GM12891 (cell line): ENCODE measurements around the gene TGFBRAP1.

Source experiments
- DNase-seq: peaks from one replicate; pipeline ENCODE4 v3.0.0; 2011; ENCODE audit warnings: low spot score; ENCODE audit not compliant: insufficient read length
- FAIRE-seq: peaks from 2 replicates; lab custom pipeline; 2011; peaks lifted over from hg19 to GRCh38; lab: Jason Lieb, UNC
- PAX5 ChIP-seq: IDR thresholded peaks from 2 replicates; pipeline ENCODE4 v1.6.1; 2011; ENCODE audit warnings: low read length, moderate library complexity, mild to moderate bottlenecking; ENCODE audit not compliant: insufficient read depth, severe bottlenecking
- POLR2A ChIP-seq: IDR thresholded peaks from 2 replicates; pipeline ENCODE4 v1.6.1; 2011; ENCODE audit warnings: low read depth, low read length, control low read depth
- POLR2AphosphoS5 ChIP-seq: IDR thresholded peaks from 2 replicates; pipeline ENCODE4 v1.6.1; 2011; ENCODE audit warnings: low read depth, low read length, control low read depth
- POU2F2 ChIP-seq: IDR thresholded peaks from 2 replicates; pipeline ENCODE4 v1.6.1; 2011; ENCODE audit warnings: low read depth, mild to moderate bottlenecking, control low read depth, low read length, moderate library complexity
- SPI1 ChIP-seq: IDR thresholded peaks from 2 replicates; pipeline ENCODE4 v1.6.1; 2011; ENCODE audit warnings: low read depth, low read length, control low read depth
- TAF1 ChIP-seq: IDR thresholded peaks from 2 replicates; pipeline ENCODE4 v1.6.1; 2011; ENCODE audit warnings: low read depth, low read length, control low read depth

The TGFBRAP1 gene

DNA sequence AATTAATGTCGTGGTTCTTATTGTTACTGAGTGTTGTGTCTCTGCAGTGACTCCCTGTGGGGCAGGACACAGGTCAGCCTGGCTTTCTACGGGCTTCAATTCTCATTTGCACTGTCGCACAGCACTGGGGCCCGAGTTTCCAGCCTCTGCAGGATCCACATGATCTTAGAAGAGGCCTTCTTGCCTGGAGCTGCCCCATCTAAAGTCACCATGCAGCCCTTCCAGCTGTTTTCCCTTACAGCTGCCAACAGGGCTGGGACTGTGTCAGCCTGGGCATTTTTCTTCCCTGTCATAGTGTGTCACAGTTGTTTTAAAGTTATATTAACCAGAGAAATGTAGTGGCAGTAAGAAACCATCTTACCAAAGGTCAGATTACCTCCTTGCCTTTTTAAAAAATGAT, 42.3 kb upstream of the TGFBRAP1 start:
- TF ChIP-seq SPI1 (no peak), POLR2AphosphoS5 (no peak), PAX5 (no peak), TAF1 (no peak), POLR2A (no peak), POU2F2 (no peak)
- FAIRE-seq (no peak), DNase-seq (no peak)

DNA sequence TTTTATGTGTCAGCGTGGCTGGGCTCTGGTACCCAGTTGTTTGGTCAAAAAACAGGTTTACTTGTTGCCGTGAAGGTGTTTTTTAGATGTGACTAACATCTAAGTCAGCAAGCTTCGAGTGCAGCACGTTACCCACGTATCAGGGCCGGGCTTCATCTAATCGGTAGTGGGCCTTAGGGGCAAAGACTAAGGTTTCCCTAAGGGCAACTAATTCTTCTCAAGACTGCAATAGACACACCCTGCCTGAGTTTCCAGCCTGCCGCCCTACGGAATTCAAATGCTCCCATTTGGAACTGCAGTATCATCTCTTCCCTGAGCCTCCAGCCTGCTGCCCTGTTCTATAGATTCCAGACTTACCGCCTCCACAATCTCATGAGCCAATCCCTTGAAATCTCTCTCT, 41.6 kb upstream of the TGFBRAP1 start:
- TF ChIP-seq POLR2AphosphoS5 (no peak), PAX5 (no peak), POLR2A (no peak), TAF1 (no peak), SPI1 (no peak), POU2F2 (no peak)
- no peak for FAIRE-seq

DNA sequence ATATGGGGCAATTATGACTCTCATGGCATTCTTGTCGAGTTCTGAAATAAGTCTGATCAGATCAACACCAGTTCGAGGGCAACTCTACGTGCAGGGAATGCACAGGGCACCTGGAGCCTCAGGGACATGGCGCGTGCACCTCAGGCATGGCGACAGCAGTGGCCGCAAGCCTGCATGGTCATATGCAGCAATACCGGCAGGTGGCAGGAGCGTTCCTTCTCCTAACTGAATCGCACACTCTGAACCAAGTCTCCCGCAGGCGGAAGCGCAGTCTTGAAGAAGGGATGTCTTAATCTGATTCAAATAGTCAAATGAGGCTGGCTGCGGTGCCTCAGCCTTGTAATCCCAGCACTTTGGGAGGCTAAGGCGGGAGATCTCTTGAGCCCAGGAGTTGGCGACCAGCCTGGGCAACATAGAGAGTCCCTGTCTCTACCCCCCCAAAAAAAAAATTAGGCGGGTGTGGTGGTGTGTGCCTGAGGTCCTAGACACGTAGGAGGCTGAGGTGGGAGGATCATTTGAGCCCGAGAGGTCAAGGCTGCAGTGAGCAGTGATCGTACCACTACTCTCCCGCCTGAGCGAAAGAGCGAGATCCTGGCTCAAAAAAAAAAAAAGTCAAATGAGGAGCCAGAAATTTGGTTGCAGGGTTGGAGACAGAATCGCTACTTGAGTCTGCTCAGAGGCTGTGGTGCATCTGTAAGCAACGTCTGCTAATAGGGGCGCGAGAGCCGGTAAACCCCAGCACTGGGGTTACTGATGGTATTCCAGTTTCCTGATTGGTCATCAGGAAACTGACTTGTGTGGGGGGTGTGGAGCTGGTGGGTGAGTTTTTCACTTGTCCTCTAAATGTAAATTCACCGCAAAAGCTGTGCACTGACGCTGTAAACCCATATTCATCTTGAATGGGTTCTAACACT, 40.5 kb upstream of the TGFBRAP1 start:
- TF ChIP-seq SPI1 (peak; percentile 34; the same call in 1 of the 2 replicates), TAF1 (no peak), POU2F2 (no peak), POLR2A (no peak)
- DNase-seq (peak; percentile 40), FAIRE-seq (peak; percentile 99)

More for the DNA sequence above, 41.6 kb upstream of the TGFBRAP1 start:
- no peak for DNase-seq

DNA sequence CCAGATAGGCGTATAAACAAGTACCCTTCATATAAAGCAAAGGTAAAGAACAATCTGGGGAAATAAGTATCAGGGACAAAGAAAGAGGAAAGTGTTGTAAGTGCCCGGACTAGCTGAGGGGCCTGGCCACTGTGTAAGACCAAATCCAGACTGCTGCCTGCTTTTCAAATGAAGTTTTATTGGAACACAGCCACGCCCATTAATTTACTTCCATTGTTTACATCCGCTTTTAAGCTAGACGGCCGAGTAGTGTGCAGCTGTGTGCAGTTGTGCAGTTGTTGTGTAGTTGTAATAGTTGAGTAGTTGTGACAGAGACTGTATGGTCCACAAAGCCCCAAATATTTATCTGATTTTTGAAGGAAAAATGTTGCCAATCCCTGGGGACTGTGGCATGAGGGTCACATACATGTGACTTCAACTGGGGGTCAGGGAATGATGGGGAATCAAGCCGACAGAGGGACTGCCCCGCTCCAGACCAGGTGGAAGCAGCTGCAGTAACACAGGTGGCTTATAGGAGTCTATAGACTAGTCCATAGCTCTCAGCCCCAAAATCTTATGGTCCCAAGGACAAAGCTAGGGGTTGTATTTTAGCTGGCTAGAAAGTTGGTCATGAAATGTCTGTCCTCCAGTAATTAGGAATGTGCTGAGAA, 39.3 kb upstream of the TGFBRAP1 start:
- FAIRE-seq (no peak), DNase-seq (no peak)
- TF ChIP-seq SPI1 (no peak), TAF1 (no peak), POLR2AphosphoS5 (no peak), POU2F2 (no peak), POLR2A (no peak), PAX5 (no peak)

DNA sequence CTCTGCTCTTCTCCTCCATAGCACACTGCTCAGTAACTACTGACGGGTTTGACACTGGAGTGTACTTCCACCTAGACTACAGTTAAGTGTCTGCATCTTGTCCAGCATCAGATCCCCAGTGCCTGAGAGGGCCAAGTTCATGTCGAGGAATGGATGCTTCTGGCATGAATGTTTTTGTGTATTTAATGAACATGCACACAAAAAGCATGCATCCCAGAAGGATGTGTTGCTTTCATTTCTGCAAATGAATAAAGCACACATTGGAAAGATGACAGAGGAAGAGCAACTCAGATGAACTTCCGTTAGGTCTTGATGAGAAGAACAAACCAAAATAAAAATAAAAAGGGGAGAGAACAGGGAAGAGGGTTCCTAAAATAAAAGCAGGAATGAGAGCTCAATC, 35.7 kb upstream of the TGFBRAP1 start:
- DNase-seq (no peak), FAIRE-seq (no peak)
- TF ChIP-seq PAX5: no peak
- TF ChIP-seq SPI1: no peak
- no peak for TF ChIP-seq POU2F2
- TF ChIP-seq POLR2AphosphoS5: no peak
- TF ChIP-seq TAF1: no peak
- TF ChIP-seq POLR2A: no peak

DNA sequence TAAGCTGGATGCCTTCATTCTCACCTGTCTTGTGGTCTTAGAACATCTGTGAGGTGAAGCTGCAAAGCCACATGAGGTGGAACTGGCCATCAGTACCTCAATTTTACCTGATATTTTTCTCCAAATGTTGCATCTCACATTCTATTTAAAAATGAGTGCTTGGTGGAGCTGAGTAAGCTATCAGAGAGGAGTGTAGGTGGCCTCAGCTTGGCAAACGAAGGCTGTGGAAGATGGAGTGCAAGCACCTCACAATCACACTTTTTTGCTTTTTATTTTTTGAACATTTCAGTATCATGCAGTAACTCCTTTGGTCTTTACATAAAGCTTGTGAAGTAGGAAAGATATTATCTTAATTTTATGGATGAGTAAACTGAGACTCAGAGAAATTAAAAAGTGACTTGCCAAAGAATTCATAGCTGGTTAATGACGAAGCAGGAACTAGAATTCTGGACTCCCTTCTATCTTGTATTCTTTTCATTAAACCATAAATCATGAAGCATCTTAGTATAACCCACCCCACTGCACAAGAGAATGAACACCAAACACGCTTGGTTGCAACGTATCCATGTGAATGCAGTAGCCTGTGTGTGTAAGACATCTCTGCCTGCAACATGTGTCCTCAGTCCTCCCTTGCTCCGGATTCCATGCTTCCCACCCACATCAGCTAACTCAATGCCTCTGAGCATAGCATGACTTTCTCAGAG, 35.1 kb upstream of the TGFBRAP1 start:
- no peak for FAIRE-seq
- no peak for TF ChIP-seq POU2F2
- TF ChIP-seq PAX5: no peak
- TF ChIP-seq POLR2AphosphoS5: no peak
- TF ChIP-seq SPI1: no peak
- TF ChIP-seq TAF1: no peak
- no peak for TF ChIP-seq POLR2A
- DNase-seq: no peak

DNA sequence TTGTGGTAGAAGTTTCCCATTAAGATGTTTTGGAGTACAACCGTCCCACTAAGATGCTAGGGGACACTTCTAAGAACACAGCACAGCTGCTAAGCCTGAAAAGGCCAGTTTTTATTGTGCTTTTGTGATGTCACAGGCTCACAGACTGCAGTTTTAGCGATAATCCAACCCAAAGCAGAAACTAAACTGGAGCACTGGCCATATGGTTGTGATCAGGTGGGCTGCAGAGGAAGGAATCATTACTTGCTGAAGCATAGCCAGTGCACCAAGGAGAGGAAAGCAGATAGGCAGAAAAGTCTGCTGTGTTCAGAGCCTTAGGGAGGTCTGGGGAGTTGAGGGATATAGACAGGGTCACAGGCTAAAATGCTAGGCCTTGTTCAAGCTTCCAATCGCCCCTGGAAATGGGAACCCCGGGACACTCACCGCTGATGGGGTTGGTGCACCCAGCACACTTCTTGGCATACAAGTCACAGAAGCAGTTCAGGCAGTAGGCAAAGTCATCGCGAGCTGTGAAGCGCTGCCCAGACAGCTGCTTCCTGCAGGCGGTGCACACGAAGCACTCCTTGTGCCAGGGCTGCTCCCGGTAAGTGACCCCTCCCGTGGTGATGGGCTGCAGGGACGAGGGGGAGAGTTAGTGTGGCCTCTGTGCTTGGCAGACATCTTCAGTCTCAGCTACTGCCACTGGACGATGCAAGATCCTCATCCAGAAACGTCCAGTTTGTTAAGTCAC, 33.5 kb upstream of the TGFBRAP1 start:
- TF ChIP-seq PAX5 (no peak), POLR2AphosphoS5 (no peak), TAF1 (no peak), POLR2A (no peak), SPI1 (no peak), POU2F2 (no peak)
- no peak for FAIRE-seq
- DNase-seq: no peak

DNA sequence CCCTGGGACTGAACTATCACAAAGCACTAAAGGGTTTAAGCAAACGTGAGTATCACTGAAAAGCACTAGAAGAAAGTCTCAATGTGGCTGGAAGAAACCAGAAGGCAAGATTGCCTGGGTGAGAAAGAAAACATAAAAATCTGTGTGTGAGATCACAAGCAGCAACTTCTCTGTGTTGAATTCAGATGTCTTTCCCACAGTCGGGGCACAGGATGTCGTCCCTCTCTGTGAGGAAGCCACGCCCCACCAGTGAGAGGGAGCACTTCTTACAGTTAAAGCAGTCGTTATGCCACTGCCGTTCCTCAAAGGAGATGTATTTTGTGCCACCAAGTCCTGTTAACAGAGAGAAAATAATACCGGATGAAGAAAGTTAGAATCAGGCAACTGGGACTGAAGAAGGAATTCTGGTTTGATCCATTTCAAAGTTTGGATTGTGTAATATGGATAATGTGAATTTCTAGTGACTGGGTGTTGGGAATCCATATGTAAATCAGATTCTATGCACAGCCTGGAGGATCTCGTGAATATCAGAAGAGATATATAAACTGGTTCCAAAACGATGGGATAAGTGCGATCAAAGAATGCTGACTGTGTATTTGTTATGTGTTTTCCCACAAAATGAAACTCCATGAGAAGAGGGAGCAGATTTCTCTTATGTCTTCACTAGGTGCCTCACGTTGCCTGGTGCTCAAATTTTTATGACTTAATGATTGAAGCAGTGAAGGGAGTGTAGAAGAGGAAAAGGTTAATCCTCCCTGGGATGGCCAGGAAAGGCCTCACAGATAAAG, 31.8 kb upstream of the TGFBRAP1 start:
- TF ChIP-seq TAF1: no peak
- TF ChIP-seq POLR2AphosphoS5: no peak
- TF ChIP-seq POLR2A: no peak
- no peak for TF ChIP-seq PAX5
- TF ChIP-seq SPI1: no peak
- no peak for TF ChIP-seq POU2F2
- no peak for DNase-seq
- FAIRE-seq: no peak

DNA sequence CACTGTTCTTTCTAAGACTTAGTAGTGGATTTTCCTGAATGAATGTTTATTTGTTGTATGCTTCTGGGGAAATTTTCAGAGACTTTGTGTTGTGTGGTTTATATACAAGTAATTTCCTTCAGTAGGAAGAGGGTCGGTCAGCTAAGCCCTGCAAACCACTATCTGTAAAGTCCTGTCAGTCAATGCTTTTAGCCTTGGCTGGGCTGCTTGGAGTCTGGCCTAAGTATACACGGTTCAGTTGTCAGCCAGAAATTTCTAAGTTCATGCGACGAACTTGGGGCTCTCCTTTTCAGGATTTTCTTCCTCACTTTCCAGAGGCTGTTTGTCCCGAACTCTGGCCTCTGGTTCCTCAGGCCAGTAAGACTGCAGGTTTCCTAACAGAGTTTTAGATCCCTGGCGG, 29.1 kb upstream of the TGFBRAP1 start:
- FAIRE-seq: no peak
- TF ChIP-seq POLR2A: no peak
- no peak for DNase-seq
